Transverse colon (tissue), 4 donors: ENCODE data around the gene PSMB9.

Source experiments
- CTCF ChIP-seq, 5 experiments: fragments of 200-600 bp in 3 of 5; fragments of 450-650 bp in 2 of 5; sonication (generic) in 3 of 5; IDR thresholded peaks; 1 replicate in 2 of 5; 2 replicates in 3 of 5; pipeline ENCODE4 v1.5.1; 2016 to 2017; ENCODE audit warnings: antibody characterized with exemption in 5 of 5, inconsistent platforms in 3 of 5, mild to moderate bottlenecking in 2 of 5, moderate library complexity in 1 of 5
- EP300 ChIP-seq: sonication (generic); formaldehyde crosslinking; IDR thresholded peaks from one replicate; pipeline ENCODE4 v1.6.1; 2017; ENCODE audit warnings: antibody characterized with exemption, low read depth
- POLR2A ChIP-seq: fragments of 450-650 bp; IDR thresholded peaks from one replicate; pipeline ENCODE4 v1.6.1; 2016; ENCODE audit warnings: antibody characterized with exemption, mild to moderate bottlenecking, moderate library complexity
- POLR2AphosphoS5 ChIP-seq, 3 donors: sonication (generic); formaldehyde crosslinking; IDR thresholded peaks; one replicate each; pipeline ENCODE4 v1.6.1; 2016; ENCODE audit warnings: antibody characterized with exemption in 3 of 3

- TF ChIP-seq CTCF (IDR thresholded peaks at IDR 0.05): no peak
- no peak for TF ChIP-seq POLR2AphosphoS5 (IDR thresholded peaks at IDR 0.05)
- no peak for TF ChIP-seq POLR2A
- TF ChIP-seq EP300: no peak
Measured at GRCh38 chr6:32833664-32834063, 20.3 kb upstream of the PSMB9 start.
